ENCODE results near the gene GPR17.

The GPR17 gene

GRCh38 chr2:127614731-127615130 is 31.2 kb upstream of the GPR17 start:
- no peak for DNase-seq

GRCh38 chr2:127615511-127616166 is 30.3 kb upstream of the GPR17 start:
- no peak for DNase-seq

- no peak for DNase-seq
These were observed 27.3 kb upstream of the GPR17 start for GRCh38 chr2:127618551-127619202.

GRCh38 chr2:127619203-127619590 is 26.8 kb upstream of the GPR17 start:
- no peak for DNase-seq

- DNase-seq = no peak
These were observed 25.9 kb upstream of the GPR17 start for GRCh38 chr2:127619877-127620705.

GRCh38 chr2:127620866-127621265 is 25.1 kb upstream of the GPR17 start:
- no peak for DNase-seq

GRCh38 chr2:127621981-127622431 is 23.9 kb upstream of the GPR17 start:
- no peak for DNase-seq

GRCh38 chr2:127622561-127623387 is 23.2 kb upstream of the GPR17 start:
- no peak for DNase-seq

- DNase-seq = no peak
These were observed 22.3 kb upstream of the GPR17 start for GRCh38 chr2:127623388-127624319.

GRCh38 chr2:127624320-127624755 is 21.6 kb upstream of the GPR17 start:
- no peak for DNase-seq

GRCh38 chr2:127624756-127625571 is 21.0 kb upstream of the GPR17 start:
- DNase-seq = no peak

GRCh38 chr2:127625572-127625951 is 20.4 kb upstream of the GPR17 start:
- DNase-seq = no peak

GRCh38 chr2:127626175-127626574 is 19.8 kb upstream of the GPR17 start:
- DNase-seq = no peak

- no peak for DNase-seq
These were observed 18.8 kb upstream of the GPR17 start for GRCh38 chr2:127626917-127627739.

GRCh38 chr2:127627740-127628571 is 18.0 kb upstream of the GPR17 start:
- DNase-seq = no peak

- DNase-seq = no peak
These were observed 17.0 kb upstream of the GPR17 start for GRCh38 chr2:127628767-127629614.

- no peak for DNase-seq
These were observed 16.3 kb upstream of the GPR17 start for GRCh38 chr2:127629637-127630036.

All from hippocampal formation (tissue), 2 donors.